ENCODE results near the gene PTPN1.
"Not testable (repeated sequence)": the region's sequence is repeated elsewhere in the genome, so short reads cannot be mapped to it uniquely, and the experiment has no call there.

PTPN1 gene

DNA sequence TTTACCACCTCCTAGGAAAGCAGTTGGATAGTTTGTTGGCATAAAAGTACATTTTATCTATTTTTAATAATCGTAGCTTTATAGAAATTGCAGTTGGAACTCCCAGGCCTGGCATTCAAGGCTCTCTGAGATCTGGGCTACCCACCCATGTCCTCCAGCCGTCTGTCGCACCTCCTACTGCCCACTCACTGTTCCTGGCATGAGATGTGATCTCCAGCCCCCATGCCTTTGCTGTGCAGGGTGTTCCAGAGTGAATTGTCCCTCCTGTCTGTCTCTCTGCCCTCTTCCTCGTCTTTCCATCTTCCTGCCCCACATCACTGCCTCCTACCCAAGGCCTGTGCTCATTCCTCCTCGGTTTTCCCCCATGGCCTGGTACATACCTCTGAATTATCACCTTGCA lies 50.7 kb downstream of the PTPN1 start:
- DNase-seq, result peak; percentile 18

DNA sequence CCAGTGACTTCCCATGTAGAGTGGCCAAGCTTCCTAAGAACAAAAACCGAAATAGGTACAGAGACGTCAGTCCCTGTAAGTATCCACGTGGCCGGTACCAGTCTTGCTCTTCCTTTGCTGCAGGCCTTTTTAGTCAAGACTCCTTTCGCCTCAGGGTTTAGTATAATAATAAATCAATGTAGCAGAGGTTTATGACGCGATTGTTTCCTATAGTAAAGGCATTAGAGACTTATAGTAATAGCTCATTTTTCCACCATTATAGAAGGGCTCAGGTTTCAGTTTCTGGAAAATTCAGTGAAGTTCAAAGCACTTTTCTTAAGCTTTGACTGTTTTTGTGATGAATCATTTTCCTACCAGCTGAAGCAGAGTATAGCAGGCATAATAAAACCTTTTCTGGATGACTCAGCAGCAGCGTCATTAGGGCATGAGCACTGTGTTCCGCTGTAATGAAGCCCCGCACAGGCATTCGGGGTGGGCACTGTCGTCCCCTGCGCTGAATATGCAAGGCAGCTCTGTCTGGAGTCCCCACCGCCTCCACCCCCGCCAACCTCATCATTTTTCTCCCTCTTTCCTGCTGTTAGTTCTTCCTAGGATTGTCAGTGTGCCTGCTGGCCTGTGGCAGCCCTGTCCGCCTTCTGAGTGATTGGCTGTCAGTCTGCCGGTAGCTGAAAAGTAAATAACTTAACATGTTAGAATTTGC lies 51.3 kb downstream of the PTPN1 start:
- DNase-seq, result peak; percentile 83

DNA sequence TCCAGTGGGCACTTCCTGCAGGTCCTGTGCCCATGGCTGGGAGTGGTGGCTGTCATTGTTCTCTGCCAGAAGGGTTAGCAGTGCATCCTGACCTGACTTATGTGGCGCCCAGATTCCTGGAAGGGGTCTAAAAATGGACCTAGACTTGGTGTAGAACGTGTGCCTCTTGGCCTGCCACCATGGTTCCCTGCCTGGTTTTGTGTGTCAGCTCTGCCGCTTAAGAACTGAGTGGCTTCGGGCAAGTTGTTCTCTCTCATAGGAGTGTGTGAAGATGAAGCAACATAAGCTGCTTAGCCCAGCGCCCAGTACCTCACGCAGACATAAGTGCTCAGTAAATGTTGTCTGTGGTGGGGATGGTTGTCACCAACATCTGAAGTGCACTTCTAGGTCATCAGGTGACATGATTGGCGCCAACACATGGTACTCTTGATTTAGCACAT lies 52.1 kb downstream of the PTPN1 start:
- DNase-seq, result no peak

DNA sequence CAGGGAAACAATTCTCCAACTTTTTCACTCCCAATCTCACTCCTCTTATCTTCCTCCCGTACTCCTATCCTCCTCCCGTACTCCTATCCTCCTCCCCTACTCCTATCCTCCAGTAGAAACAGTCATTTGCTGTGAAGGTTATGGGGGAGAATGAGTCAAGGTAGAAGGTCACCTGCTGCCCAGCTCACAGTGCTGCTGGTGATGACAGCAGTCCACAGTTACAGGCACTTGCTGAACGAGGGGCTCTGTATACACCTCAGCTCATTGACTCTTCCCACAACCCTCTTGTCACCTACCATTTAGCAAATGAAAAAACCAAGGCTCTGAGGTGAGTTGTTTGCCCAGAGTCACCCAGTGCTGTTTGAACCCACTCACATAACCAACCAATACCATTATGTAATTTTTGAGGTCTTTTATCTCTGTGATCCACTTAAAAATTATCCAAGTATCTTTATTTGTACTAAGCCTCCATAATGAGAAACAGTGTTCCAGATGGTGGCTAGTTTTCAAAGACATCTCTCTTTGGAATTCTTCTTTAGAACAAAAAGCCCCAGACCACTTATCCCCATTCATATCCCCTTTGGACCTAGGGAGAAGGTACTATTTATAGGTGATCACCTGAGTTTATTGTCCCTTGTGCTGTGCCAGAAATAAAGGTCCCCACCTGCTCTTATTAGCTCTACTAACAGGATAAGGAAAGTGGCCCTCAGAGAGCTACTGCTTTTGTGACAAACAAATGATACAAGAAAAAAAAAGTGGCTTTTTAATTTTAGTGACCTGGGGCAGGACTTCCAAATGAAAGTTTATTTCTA lies 53.2 kb downstream of the PTPN1 start:
- DNase-seq, result no peak

DNA sequence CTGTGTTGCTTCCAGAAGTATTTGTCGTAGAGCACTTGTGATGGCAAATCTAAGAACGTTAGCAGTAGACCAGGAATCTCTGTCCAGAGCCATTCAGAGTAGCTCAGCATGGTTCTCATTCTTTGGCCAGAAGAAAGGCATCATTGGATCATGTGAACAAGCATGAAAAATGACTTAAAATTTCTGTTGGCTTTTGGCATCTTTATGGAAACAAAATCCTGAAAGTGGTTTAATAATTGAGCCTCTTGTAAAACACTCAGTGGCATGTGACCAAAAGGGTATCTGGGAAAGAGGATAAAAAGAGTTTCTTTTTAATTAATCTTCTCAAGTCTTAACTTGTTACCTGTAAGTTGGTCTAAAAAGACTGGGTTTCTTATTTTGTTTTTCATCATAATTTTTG lies 55.2 kb downstream of the PTPN1 start:
- DNase-seq, result no peak

DNA sequence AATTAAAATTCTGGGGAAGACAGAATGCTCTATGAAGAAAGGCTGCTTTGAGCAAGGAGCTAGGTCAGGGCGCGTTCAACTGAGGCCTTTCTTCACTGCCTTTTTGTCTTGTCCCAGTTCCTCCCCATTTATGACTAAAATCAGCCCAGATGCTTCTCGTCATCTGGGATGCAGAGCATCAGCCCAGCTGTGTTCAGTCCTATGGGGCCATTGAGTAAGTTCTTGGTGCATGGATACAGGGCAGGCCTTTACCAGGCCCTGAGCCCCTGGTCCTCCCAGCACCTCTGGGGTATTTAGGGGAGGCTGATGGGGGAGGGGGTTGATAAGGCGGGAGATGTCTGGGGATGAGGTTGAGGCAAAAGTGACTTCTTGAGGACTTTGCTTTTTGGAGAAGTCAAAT lies 55.7 kb downstream of the PTPN1 start:
- DNase-seq, result no peak

DNA sequence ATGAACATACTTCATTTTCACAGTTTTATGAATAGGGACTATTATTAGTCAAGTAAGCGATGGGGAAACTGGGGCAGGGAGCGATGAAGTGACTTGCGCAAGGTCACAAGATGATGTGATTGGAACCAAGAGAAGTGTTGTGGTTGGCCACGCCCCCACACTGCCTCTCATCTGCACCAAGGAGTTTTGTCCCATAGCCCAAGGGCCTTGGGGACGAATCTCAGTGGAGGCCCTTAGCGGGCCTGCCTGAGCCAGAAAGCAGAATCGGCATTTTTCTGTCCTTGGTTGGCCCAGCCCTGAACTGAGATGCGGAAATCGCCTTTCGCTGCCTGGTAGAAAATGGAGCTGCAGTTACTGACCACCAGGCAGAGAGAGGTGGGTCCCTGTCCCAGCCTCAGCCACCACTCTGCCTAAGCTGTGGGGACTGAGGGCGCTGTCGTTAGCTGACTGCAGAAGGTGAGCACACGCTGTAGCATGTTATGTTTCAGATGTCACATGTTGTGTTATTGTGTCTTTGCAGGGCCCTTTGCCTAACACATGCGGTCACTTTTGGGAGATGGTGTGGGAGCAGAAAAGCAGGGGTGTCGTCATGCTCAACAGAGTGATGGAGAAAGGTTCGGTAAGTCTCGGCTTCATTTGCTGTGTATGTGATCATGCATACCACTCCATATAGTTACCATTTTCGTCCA lies 57.8 kb downstream of the PTPN1 start:
- peak; percentile 17 for DNase-seq

DNA sequence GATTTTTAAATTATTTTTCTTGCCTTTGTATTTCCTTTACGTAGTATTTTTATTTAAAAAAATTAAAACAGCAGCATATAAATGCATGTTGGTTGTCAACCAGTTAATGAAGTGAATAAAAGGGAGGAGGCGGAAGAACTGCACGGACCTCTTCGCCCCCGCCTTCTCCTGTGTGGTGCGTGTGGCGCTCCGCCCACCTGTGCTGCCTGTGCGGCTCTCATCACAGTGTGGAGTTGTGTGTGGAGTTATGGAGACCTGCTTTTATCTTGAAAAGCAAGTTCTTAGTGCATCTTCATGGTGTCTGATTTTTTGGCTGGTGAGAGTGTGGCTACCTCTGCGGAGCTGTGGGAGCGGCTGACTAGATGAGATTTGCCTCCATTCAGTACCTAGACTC lies 58.4 kb downstream of the PTPN1 start:
- DNase-seq, result no peak

DNA sequence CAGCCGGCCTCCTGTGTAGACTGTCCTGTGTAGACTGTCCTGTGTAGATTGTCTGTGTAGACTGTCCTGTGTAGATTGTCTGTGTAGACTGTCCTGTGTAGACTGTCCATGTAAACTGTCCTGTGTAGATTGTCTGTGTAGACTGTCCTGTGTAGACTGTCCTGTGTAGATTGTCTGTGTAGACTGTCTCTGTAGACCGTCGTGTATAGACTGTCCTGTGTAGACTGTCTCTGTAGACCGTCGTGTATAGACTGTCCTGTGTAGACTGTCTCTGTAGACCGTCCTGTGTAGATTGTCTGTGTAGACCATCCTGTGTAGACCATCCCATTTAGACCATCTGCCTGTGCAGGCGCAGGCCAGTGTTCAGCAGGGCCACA lies 59.3 kb downstream of the PTPN1 start:
- not testable (repeated sequence) for DNase-seq

DNA sequence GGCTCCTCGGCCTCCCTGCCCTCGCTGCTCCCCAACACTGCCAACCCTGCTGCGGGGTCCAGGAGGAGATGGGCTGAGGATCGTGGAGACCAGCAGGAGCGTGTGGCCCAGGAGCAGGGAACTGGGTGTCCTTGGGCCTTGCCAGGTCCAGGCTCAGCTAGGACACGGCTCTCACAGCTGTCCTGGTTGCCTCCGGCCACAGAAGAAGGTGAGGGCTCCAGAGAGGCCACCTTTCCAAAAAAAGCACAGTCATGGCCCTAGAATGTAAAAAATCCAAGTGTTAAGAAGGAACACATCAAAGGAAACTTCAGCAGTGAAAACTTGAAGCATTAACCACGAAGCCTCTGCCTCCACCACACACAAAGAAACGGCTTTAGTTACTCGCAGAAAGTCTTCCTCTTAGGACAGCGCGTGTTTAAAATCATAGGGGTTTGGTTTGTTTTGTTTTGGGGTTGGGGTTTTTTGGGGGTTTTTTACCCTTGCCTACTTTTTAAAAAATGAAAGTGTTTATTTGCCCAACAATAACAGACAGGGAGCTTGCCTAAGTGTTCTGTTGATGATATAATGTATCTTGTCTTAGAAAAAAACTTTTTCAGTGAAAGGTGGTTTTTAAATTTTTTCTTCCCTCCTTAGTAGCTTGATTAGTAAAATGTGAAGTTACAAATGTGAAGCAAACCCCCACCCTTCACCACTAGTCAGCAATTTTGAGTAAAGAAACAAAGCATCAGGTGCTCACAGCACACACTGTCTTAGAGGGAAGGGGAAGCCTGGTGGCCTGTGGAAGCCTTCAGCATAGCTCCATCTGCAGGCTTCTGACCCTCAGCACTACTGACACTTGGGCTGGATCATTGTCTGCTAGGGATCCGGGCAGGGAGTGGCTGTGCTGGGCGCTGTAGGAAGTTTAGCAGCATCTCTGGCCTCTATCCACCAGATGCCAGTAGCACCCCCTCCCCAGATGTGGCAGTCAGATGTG lies 60.0 kb downstream of the PTPN1 start:
- peak; percentile 60 for DNase-seq

DNA sequence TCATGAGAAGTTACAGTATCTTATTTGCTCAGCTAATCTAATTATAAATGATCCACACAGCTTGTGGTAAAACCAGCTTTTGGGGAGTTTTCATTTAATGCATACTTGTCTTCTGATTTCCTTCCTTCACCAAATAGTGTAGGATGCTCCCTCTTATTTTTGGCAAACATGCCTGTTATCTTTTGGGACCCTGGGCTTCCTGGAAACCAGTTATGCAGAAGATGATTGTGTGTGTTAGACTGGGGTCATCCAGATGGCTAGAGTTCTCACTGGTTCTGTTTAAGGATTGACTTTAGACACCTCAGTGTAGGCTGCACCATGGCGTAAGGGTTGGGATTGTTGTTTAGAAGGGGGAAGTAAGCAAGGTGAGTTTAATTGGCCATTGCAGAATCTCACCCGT lies 61.3 kb downstream of the PTPN1 start:
- DNase-seq, result no peak

DNA sequence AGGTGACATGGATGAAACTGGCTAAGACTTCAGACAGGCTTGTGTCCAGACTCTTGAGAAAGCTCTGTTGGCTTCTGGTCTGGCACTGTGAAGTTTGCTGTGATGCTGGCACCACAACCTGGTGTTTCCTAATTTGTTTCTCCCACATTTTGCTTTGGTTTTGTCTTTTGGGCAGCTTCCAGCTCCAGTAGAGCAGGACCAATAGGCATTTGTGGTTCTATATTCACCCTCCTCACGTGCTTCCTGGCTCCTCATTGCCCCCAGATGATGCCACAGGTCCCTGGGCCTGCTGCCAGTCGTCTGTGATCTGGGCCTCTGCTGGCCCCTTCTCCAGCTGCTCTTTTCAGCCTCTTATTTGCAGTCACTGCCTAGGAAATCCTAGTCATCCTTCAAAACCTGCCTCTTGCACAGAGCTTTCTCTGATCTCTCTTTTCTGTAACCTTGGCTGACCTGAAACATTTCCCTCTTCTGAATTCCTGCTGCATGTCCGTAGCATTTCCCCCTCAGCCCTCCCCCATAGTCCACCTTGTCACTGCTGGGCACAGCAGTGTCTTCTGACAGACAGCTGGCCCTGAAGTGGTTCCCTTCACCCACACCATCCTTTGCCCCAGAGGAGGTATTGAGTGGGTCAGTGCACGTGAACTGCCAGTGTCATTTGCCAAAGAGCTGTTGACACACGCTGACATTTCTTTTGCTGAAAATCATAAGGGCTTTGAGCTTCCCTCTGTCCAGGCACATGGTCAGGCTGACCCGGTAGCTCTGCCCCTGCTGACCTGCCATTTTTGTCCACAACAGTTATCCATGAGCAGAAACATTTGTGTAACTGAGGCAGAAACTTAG lies 63.0 kb downstream of the PTPN1 start:
- no peak for DNase-seq

DNA sequence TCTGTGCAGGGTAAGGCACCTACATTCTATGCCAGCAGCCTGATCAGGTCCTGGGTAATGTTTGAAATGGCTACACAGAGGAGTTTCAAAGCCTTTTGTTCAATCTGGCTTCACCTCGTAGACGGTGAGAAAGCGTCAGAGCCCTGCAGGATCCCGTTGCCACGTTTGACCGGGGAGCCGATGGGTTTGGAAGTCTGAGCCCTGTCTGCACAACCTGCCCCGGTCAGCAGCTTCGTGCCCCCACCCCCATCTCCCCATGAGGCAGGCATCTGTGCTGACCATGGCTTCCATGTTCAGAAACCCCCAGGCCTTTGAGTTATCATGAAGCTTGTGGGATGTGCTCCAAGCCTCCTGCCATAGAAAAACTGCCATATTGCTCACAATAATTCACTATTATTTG lies 63.9 kb downstream of the PTPN1 start:
- DNase-seq, result no peak

DNA sequence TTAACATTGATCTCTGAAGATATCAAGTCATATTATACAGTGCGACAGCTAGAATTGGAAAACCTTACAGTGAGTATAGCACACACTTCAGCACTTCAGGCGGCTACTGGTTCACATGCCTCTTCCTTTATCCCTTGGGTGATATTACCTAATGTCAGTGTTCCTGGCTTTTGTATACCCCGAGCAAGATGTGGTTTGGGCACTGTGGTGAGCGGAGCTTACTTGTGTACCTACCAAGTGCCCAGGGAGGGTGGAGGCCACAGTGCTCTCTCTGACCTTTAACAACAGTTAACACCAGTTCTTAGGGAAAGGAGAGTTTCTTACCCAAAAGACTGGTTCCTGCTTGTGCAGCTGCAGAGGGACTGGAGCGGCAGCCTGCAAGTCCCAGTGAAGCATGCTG lies 64.4 kb downstream of the PTPN1 start:
- no peak for DNase-seq

DNA sequence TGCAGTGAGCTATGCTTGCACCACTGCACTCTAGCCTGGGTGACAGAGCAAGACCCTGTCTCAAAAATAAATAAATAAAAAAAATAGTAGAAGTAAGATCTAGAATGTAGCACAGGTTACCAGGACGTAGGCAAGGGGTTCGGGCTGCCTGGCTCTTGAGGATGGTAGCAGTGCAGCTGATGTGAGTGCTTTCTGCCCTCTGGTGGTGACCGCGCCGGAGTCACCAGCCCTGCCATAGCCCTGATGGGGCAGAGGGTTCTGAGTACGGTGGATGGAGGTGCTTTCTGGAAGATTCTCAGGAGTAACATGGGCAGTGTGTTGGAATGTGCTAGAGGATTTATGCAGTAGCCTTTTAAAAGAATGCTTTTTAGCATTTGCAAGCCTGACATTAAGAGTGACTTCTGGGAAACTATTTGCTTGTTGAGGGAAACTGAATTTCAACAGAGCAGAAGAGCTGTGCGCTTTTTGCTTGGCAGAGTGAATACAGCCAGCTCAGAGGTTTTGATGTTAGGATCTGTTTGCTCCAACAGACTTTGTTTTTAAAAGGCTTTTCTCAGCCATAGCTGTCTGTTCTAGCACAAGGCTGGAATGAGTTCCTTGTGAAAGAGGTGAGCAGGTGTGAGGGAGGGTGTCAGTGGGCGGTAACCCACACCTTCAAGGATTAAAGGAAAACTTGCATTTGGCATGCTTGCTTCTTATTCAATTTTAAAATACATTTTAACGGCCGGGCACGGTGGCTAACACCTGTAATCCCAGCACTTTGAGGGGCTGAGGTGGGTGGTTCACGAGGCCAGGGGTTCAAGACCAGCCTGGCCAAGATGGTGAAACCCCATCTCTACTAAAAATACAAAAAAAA lies 65.9 kb downstream of the PTPN1 start:
- peak; percentile 72 for DNase-seq

DNA sequence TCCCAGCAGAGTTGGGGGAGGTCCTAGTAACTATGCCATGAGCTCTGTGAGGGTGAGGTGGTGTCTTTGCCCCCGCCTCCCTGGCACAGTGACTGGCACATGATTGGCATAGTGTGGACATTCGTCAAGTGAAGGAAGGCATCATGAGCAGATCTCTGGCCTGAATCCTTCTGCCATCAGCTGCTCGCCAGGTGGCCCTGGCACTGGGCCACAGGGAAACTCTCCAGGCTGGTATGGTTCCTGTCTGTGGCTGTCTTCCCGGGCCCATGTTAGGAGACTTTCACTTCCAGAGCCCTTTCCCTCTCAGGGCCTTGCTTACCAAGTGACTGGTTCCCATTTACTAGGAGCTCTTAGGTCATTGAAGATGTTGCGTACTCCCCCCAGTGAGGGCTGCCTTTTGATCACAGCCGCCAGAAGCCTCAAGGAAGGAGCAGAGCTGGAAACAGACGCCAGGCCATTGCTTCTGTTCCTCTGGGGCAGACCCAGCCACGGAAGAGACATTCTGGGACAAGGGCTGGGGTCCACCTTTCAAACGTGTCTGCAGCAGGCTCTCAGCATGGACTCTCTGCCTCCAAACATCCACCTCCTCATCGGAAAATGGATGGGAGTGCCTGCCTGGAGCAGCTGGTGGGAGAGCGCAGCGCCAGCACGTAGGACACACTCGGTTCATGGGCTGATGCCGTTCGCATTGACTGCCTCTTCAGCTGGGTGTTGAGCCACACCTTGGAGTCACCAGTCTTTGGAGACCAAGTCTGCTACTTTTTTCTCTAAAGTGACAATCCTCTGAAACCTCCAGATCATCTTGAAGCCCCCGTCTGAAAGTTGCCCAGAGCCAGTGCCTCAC lies 67.2 kb downstream of the PTPN1 start:
- no peak for DNase-seq

DNA sequence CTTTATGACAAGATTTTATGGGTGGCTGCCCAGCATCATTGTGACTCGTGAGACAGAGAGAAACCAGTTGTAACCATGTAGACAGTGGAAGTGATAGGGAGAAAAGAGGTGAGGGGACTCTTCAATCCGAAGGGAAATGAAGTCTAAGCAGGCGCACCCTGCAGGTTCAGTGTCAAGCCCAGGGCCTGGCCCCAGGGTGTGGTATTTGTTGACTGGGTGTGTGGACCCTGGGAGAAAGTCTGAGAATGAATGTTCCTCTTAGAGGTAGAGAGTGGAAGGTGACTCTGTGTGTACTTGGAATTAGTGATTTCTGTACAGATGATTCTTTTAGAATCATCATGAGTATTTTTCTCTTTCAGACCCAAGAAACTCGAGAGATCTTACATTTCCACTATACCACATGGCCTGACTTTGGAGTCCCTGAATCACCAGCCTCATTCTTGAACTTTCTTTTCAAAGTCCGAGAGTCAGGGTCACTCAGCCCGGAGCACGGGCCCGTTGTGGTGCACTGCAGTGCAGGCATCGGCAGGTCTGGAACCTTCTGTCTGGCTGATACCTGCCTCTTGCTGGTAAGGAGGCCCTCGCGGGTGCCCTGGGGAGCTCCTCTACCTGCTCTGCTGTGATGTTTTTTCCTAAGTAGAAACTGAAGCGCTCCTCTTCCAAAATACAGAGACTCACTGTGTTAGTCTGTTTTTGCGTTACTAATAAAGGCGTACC lies 68.0 kb downstream of the PTPN1 start:
- DNase-seq, result no peak

DNA sequence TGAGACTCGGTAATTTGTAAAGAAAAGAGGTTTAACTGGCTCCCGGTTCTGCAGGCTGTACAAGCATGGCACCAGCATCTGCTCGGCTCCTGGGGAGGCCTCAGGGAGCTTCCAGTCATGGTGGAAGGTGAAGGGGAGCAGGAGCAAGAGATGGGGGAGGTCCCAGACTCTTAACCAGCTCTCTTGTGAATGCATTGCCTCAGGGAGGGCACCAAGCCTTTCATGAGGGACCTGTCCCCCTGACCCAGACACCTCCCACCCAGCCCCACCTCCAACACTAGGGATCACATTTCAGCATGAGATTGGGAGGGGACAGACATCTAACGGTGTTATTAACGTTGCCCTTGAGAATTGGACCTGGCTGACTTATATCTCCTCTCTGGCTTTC lies 68.6 kb downstream of the PTPN1 start:
- DNase-seq, result no peak

DNA sequence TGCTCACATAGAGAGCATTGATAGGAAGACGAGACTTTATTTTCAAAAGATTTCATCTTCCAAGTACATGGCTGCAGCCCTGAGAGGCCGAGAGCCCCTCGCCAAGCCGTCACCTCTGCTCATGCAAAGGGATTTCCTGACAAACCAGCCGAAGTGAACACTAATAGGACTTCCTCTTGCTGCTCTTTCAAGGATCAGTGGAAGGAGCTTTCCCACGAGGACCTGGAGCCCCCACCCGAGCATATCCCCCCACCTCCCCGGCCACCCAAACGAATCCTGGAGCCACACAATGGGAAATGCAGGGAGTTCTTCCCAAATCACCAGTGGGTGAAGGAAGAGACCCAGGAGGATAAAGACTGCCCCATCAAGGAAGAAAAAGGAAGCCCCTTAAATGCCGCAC lies 69.3 kb downstream of the PTPN1 start:
- no peak for DNase-seq

All from stimulated activated CD4-positive, alpha-beta T cell treated with anti-CD3 and anti-CD28 coated beads, Interleukin-4, amount 100 ng/mL, for 24 hours (primary cell).